Measurements from ENCODE around the gene TCTA.
"Not testable (repeated sequence)": the region's sequence is repeated elsewhere in the genome, so short reads cannot be mapped to it uniquely, and the experiment has no call there.

The TCTA gene

GRCh38 chr3:49411968-49412631 lies at the start of gene TCTA, which contains the start of gene RHOA:
TSS of gene TCTA (plus strand) at chr3:49412423. CDS start at chr3:49412427, 4 bp downstream.
TSS of gene RHOA (minus strand) at chr3:49411976. CDS start at chr3:49375589, 36,387 bp downstream.
- peak; percentile 100 for DNase-seq

GRCh38 chr3:49362561-49362960 lies 49.7 kb upstream of the TCTA start:
- DNase-seq: no peak

GRCh38 chr3:49370585-49371290 lies 41.5 kb upstream of the TCTA start:
- DNase-seq: no peak

GRCh38 chr3:49371946-49372345 lies 40.3 kb upstream of the TCTA start:
- no peak for DNase-seq

GRCh38 chr3:49377483-49377882 lies 34.7 kb upstream of the TCTA start:
- peak; percentile 54 for DNase-seq

- DNase-seq: no peak
Measured at GRCh38 chr3:49378249-49378895, 33.9 kb upstream of the TCTA start.

GRCh38 chr3:49383387-49383786 lies 28.8 kb upstream of the TCTA start:
- DNase-seq: no peak

- no peak for DNase-seq
Measured at GRCh38 chr3:49385617-49386016, 26.6 kb upstream of the TCTA start.

- DNase-seq: peak; percentile 86
Measured at GRCh38 chr3:49386056-49386756, 26.0 kb upstream of the TCTA start.

- DNase-seq: peak; percentile 18
Measured at GRCh38 chr3:49387721-49388120, 24.5 kb upstream of the TCTA start.

GRCh38 chr3:49388289-49388820 lies 23.9 kb upstream of the TCTA start:
- DNase-seq: peak; percentile 73

GRCh38 chr3:49389297-49389696 lies 22.9 kb upstream of the TCTA start:
- DNase-seq: no peak

- DNase-seq: not testable (repeated sequence)
Measured at GRCh38 chr3:49391310-49391709, 20.9 kb upstream of the TCTA start.

- peak; percentile 39 for DNase-seq
Measured at GRCh38 chr3:49397470-49397869, 14.8 kb upstream of the TCTA start.

- DNase-seq: no peak
Measured at GRCh38 chr3:49399461-49399860, 12.8 kb upstream of the TCTA start.

- no peak for DNase-seq
Measured at GRCh38 chr3:49401766-49402165, 10.5 kb upstream of the TCTA start.

GRCh38 chr3:49403891-49404290 lies 8.3 kb upstream of the TCTA start:
- DNase-seq: no peak

GRCh38 chr3:49405570-49405969 lies 6.7 kb upstream of the TCTA start:
- DNase-seq: not testable (repeated sequence)

GRCh38 chr3:49406571-49407565 lies 5.4 kb upstream of the TCTA start:
- DNase-seq: peak; percentile 47

GRCh38 chr3:49410066-49410845 lies 2.0 kb upstream of the TCTA start:
- no peak for DNase-seq
